H9 (cell line): ENCODE data around the gene KRT9. TPM values are rescaled to one million over a fixed set of nuclear protein-coding genes. Genes with fewer than 3 reads are reported as not detected.

Source experiments
- DNase-seq: peaks from one replicate; pipeline ENCODE4 v3.0.0-alpha.2; 2017
- H2AFZ ChIP-seq: one replicate; pipeline ENCODE4 v1.6.1; 2013; ENCODE audit warnings: mild to moderate bottlenecking, low read length, control low read depth, moderate library complexity
- H2AK5ac ChIP-seq: 2 replicates; pipeline ENCODE4 v1.6.1; 2013; ENCODE audit warnings: low read length, control low read depth, mixed read lengths; ENCODE audit not compliant: insufficient read length
- H2BK120ac ChIP-seq: one replicate; pipeline ENCODE4 v1.6.1; 2013; ENCODE audit warnings: low read depth, mild to moderate bottlenecking, low read length, control low read depth, inconsistent platforms; ENCODE audit not compliant: poor library complexity, severe bottlenecking
- H2BK12ac ChIP-seq: 2 replicates; pipeline ENCODE4 v1.6.1; 2013; ENCODE audit warnings: low read length, control low read depth, mixed read lengths, low read depth; ENCODE audit not compliant: insufficient read length
- H2BK15ac ChIP-seq: 2 replicates; pipeline ENCODE4 v1.6.1; 2013; ENCODE audit warnings: low read depth, low read length, control low read depth
- H2BK20ac ChIP-seq: one replicate; pipeline ENCODE4 v1.6.1; 2013; ENCODE audit warnings: low read depth, mild to moderate bottlenecking, low read length, control low read depth, inconsistent platforms; ENCODE audit not compliant: poor library complexity, severe bottlenecking
- H2BK5ac ChIP-seq: 2 replicates; pipeline ENCODE4 v1.6.1; 2013; ENCODE audit warnings: low read length, control low read depth, mixed read lengths; ENCODE audit not compliant: insufficient read length
- H3K14ac ChIP-seq: 2 replicates; pipeline ENCODE4 v1.6.1; 2013; ENCODE audit warnings: low read length, control low read depth; ENCODE audit not compliant: insufficient read depth
- H3K18ac ChIP-seq: 2 replicates; pipeline ENCODE4 v1.6.1; 2013; ENCODE audit warnings: low read depth, mild to moderate bottlenecking, mixed read lengths, low read length, control low read depth; ENCODE audit not compliant: insufficient read length
- H3K23ac ChIP-seq: 2 replicates; pipeline ENCODE4 v1.6.1; 2013; ENCODE audit warnings: low read length, control low read depth, mixed read lengths, low read depth; ENCODE audit not compliant: insufficient read length
- H3K23me2 ChIP-seq: 2 replicates; pipeline ENCODE4 v1.6.1; 2013; ENCODE audit warnings: low read depth, mild to moderate bottlenecking, mixed read lengths, low read length, control low read depth; ENCODE audit not compliant: insufficient read length, poor library complexity, severe bottlenecking
- H3K27ac ChIP-seq: 2 replicates; pipeline ENCODE4 v1.5.1; 2013; ENCODE audit warnings: low read length, control low read depth, mixed read lengths, low read depth; ENCODE audit not compliant: insufficient read length
- H3K27me3 ChIP-seq: 2 replicates; pipeline ENCODE4 v1.6.1; 2013; ENCODE audit warnings: low read length, control low read depth, inconsistent platforms; ENCODE audit not compliant: insufficient read depth
- H3K4ac ChIP-seq: 2 replicates; pipeline ENCODE4 v1.6.1; 2013; ENCODE audit warnings: low read depth, mild to moderate bottlenecking, control low read depth, inconsistent platforms, low read length, moderate library complexity
- H3K4me1 ChIP-seq: 2 replicates; pipeline ENCODE4 v1.6.1; 2013; ENCODE audit warnings: low read length, control low read depth, inconsistent platforms; ENCODE audit not compliant: insufficient read depth
- H3K4me2 ChIP-seq: 2 replicates; pipeline ENCODE4 v1.6.1; 2013; ENCODE audit warnings: low read length, control low read depth, mixed read lengths; ENCODE audit not compliant: insufficient read length, insufficient read depth
- H3K56ac ChIP-seq: 2 replicates; pipeline ENCODE4 v1.6.1; 2013; ENCODE audit warnings: low read depth, mild to moderate bottlenecking, mixed read lengths, low read length, control low read depth; ENCODE audit not compliant: insufficient read length
- H3K79me1 ChIP-seq: 2 replicates; pipeline ENCODE4 v1.6.1; 2013; ENCODE audit warnings: low read depth, mild to moderate bottlenecking, moderate library complexity, low read length, control low read depth, inconsistent platforms; ENCODE audit not compliant: insufficient read depth, poor library complexity, severe bottlenecking
- H3K79me2 ChIP-seq: 2 replicates; pipeline ENCODE4 v1.6.1; 2013; ENCODE audit warnings: low read length, control low read depth, inconsistent platforms; ENCODE audit not compliant: insufficient read depth
- H3K9ac ChIP-seq: 2 replicates; pipeline ENCODE4 v1.6.1; 2013; ENCODE audit warnings: low read length, control low read depth, mixed read lengths; ENCODE audit not compliant: insufficient read length; ENCODE audit errors: extremely low read depth
- H3K9me3 ChIP-seq: one replicate; pipeline ENCODE4 v1.6.1; 2013; ENCODE audit warnings: low read depth, low read length, inconsistent platforms; ENCODE audit not compliant: control insufficient read depth
- H3T11ph ChIP-seq: one replicate; pipeline ENCODE4 v1.6.1; 2013; ENCODE audit warnings: mild to moderate bottlenecking, low read length, control low read depth, inconsistent platforms
- H4K20me1 ChIP-seq: one replicate; pipeline ENCODE4 v1.6.1; 2013; ENCODE audit not compliant: control insufficient read depth, insufficient read length, insufficient read depth
- H4K5ac ChIP-seq: 2 replicates; pipeline ENCODE4 v1.6.1; 2013; ENCODE audit warnings: low read depth, mild to moderate bottlenecking, mixed read lengths, low read length, control low read depth; ENCODE audit not compliant: insufficient read length
- H4K8ac ChIP-seq: replicated peaks from 2 replicates; pipeline ENCODE4 v1.6.1; 2013; ENCODE audit warnings: low read length, control low read depth, mixed read lengths, low read depth; ENCODE audit not compliant: insufficient read length
- H4K91ac ChIP-seq: 2 replicates; pipeline ENCODE4 v1.6.1; 2013; ENCODE audit warnings: low read depth, mild to moderate bottlenecking, moderate library complexity, mixed read lengths, low read length, control low read depth; ENCODE audit not compliant: insufficient read length
- H3K27ac Mint-ChIP-seq, 3 experiments: 2 replicates in 2 of 3; 3 replicates in 1 of 3; pipeline ENCODE4 v1.8.0; 2020 to 2021; ENCODE audit warnings: mixed read lengths in 3 of 3, mild to moderate bottlenecking in 1 of 3, moderate library complexity in 1 of 3
- H3K27me3 Mint-ChIP-seq: 2 replicates; pipeline ENCODE4 v1.8.0; 2021; ENCODE audit warnings: low read depth, mild to moderate bottlenecking, moderate library complexity, mixed read lengths
- H3K36me3 Mint-ChIP-seq, 3 experiments: 2 replicates in 2 of 3; 3 replicates in 1 of 3; pipeline ENCODE4 v1.8.0; 2020 to 2021; ENCODE audit warnings: low read depth in 3 of 3, mixed read lengths in 3 of 3; ENCODE audit not compliant: insufficient read depth in 1 of 3
- H3K4me1 Mint-ChIP-seq, 2 experiments: 2 replicates each; pipeline ENCODE4 v1.8.0; 2020; ENCODE audit warnings: mixed read lengths in 2 of 2
- H3K4me3 Mint-ChIP-seq, 2 experiments: 2 replicates in 1 of 2; 3 replicates in 1 of 2; pipeline ENCODE4 v1.8.0; 2020 to 2021; ENCODE audit warnings: mild to moderate bottlenecking in 2 of 2, mixed read lengths in 2 of 2, moderate library complexity in 1 of 2
- H3K9me3 Mint-ChIP-seq, 2 experiments: 2 replicates in 1 of 2; 3 replicates in 1 of 2; pipeline ENCODE4 v1.8.0; 2020; ENCODE audit warnings: mild to moderate bottlenecking in 2 of 2, mixed read lengths in 2 of 2, moderate library complexity in 1 of 2
- WGBS: extraction: QIAGEN DNeasy Blood & Tissue Kit; methylation state at CpG from one replicate; pipeline ENCODE4 v1.1.7; 2013; ENCODE audit warnings: missing lambda C conversion rate, low lambda C conversion rate, mixed read lengths; ENCODE audit not compliant: insufficient read length; ENCODE audit errors: extremely low coverage; 5-methylcytosine and 5-hydroxymethylcytosine counted together
- total RNA-seq: library from RNA; stranded (reverse); gene quantifications from 2 replicates; pipeline ENCODE4 v1.2.1, GENCODE V29; 2021
- TF ChIP-seq, protein P1 (sequence below): fragments of 200-600 bp; sonication (generic); conservative IDR thresholded peaks from 3 replicates; pipeline ENCODE4 v1.8.0; 2021; ENCODE audit warnings: antibody characterized with exemption, mild to moderate bottlenecking

Gene KRT9
- total RNA-seq, 1 experiment from 2014 or later: not detected

DNA sequence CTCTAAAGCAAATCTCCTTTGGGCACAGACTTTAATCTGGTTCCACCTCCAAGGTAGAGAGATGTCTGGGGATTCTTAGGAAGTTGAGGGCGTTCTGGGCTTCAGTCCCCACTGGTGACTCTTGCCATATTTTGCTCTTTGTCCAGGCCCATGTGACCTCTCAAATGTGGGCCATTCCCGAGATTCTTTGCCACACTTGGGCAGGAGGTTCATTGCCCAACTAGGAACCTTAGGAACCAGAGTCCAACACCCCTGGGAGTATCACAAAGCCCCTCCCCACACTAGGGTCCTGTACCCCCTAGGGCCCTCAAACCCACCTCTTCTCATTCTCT is 8.4 kb upstream of the KRT9 start:
- Histone ChIP-seq H3K56ac (no peak overlapping the region), H4K5ac (no peak overlapping the region), H2BK15ac (no peak overlapping the region), H2BK12ac (no peak overlapping the region), H4K20me1 (no peaks in the 10 kb centered on the region), H3K4ac (no peak overlapping the region), H3K14ac (no peak overlapping the region), H3K27ac (no peak overlapping the region), H2AK5ac (no peak overlapping the region), H3K9me3 (no peaks in the 10 kb centered on the region), H3K4me2 (no peak overlapping the region), H4K8ac (no peak overlapping the region), H3K23ac (no peak overlapping the region), H2BK20ac (no peak overlapping the region), H3K23me2 (no peaks in the 10 kb centered on the region), H2BK5ac (no peak overlapping the region), H2AFZ (no peak overlapping the region), H2BK120ac (no peak overlapping the region), H3K79me1 (no peaks in the 10 kb centered on the region), H3K27me3 (no peaks in the 10 kb centered on the region), H3K9ac (no peak overlapping the region), H3K18ac (peak overlapping the region; percentile 22), H3K4me1 (no peaks in the 10 kb centered on the region; the same call in 1 of the 2 replicates), H3T11ph (no peak overlapping the region), H3K79me2 (no peaks in the 10 kb centered on the region), H4K91ac (no peak overlapping the region)
- peaks cover 10 to 15% of the 10 kb centered on the region in 2 experiments for H3K4me1 Mint-ChIP-seq
- no peak for DNase-seq
- H3K9me3 Mint-ChIP-seq: peaks cover 0 to 4% of the 10 kb centered on the region in 2 experiments; a peak in 1 of 5 replicates
- no peaks in the 10 kb centered on the region; a peak in 1 of 7 replicates for H3K36me3 Mint-ChIP-seq
- H3K4me3 Mint-ChIP-seq: no peak overlapping the region
- WGBS: no CpG with 5 or more reads among the region's 2 CpGs
- TF ChIP-seq, protein P1, sequence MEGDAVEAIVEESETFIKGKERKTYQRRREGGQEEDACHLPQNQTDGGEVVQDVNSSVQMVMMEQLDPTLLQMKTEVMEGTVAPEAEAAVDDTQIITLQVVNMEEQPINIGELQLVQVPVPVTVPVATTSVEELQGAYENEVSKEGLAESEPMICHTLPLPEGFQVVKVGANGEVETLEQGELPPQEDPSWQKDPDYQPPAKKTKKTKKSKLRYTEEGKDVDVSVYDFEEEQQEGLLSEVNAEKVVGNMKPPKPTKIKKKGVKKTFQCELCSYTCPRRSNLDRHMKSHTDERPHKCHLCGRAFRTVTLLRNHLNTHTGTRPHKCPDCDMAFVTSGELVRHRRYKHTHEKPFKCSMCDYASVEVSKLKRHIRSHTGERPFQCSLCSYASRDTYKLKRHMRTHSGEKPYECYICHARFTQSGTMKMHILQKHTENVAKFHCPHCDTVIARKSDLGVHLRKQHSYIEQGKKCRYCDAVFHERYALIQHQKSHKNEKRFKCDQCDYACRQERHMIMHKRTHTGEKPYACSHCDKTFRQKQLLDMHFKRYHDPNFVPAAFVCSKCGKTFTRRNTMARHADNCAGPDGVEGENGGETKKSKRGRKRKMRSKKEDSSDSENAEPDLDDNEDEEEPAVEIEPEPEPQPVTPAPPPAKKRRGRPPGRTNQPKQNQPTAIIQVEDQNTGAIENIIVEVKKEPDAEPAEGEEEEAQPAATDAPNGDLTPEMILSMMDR: no peak
- H3K27ac Mint-ChIP-seq: no peak overlapping the region
- peaks cover 36% of the 10 kb centered on the region for H3K27me3 Mint-ChIP-seq
